HepG2 (cell line): ENCODE measurements around the gene LRIG3. TPM values are rescaled to one million over a fixed set of nuclear protein-coding genes. Genes with fewer than 3 reads are reported as not detected.

ENCODE experiments used
- ATAC-seq: fragments of 200-7000 bp; cut with Tn5 transposase; 3 replicates; pipeline ENCODE4 v1.9.1; 2020; ENCODE audit warnings: mild to moderate bottlenecking, moderate library complexity
- BruUV-seq: library from RNA; stranded (reverse); fragments of 400-500 nt; replicated peaks from 2 replicates; lab custom pipeline; 2021; lab: Mats Ljungman, UMichigan
- CTCF ChIA-PET: fragments of 300-600 bp; formaldehyde crosslinking; extraction: SDS; loops from one replicate; lab custom pipeline; 2021; ENCODE audit warnings: low total read pairs, inconsistent platforms, low intra/inter-chr PET ratio; lab: Yijun Ruan, JAX
- POLR2A ChIA-PET: fragments of 350-600 bp; sonication (Branson Sonifier 250); formaldehyde crosslinking; loops from one replicate; lab custom pipeline; 2020; ENCODE audit warnings: antibody characterized with exemption, inconsistent platforms; lab: Yijun Ruan, JAX
- DNase-seq: peaks from one replicate; pipeline ENCODE4 v3.0.0-alpha.2; 2015; ENCODE audit warnings: low spot score
- FAIRE-seq: peaks from 3 replicates; lab custom pipeline; 2011; peaks lifted over from hg19 to GRCh38; lab: Jason Lieb, UNC
- H2AFZ ChIP-seq: one replicate; pipeline ENCODE4 v1.6.1; 2011; ENCODE audit warnings: low read length, inconsistent platforms
- H3K27ac ChIP-seq: fragments of 300-600 bp; 3 replicates; pipeline ENCODE4 v1.8.0; 2011; ENCODE audit warnings: mixed run types, mild to moderate bottlenecking, mixed read lengths, low read length, inconsistent platforms; ENCODE audit not compliant: insufficient read depth; ENCODE audit errors: extremely low read length
- H3K27me3 ChIP-seq, 2 experiments: fragments of 200-600 bp in 1 of 2; 2 replicates in 1 of 2; 3 replicates in 1 of 2; pipeline versions ENCODE4 v1.6.0 to v1.8.0; 2011; ENCODE audit warnings: low read length in 2 of 2, mild to moderate bottlenecking in 2 of 2, moderate library complexity in 2 of 2, inconsistent platforms in 1 of 2; ENCODE audit not compliant: insufficient read depth in 2 of 2, control insufficient read depth in 1 of 2
- H3K36me3 ChIP-seq, 2 experiments: fragments of 200-600 bp in 1 of 2; replicated peaks in 1 of 2; 2 replicates in 1 of 2; 3 replicates in 1 of 2; pipeline versions ENCODE4 v1.5.1 to v1.8.0; 2011; ENCODE audit warnings: low read length in 2 of 2, inconsistent platforms in 1 of 2; ENCODE audit not compliant: insufficient read depth in 2 of 2, control insufficient read depth in 1 of 2
- H3K4me1 ChIP-seq: 2 replicates; pipeline ENCODE4 v1.5.1; 2012; ENCODE audit warnings: low read length, inconsistent platforms; ENCODE audit not compliant: insufficient read depth
- H3K4me2 ChIP-seq: 2 replicates; pipeline ENCODE4 v1.6.0; 2011; ENCODE audit warnings: low read depth, low read length, inconsistent platforms
- H3K4me3 ChIP-seq, 3 experiments: fragments of 200-600 bp in 1 of 3; sonication (generic), shearing (Covaris generic) in 1 of 3; replicated peaks in 1 of 3; 2 replicates each; pipeline ENCODE4 v1.5.1; 2011 to 2016; ENCODE audit warnings: low read length in 3 of 3, inconsistent platforms in 2 of 3, low read depth in 2 of 3, mild to moderate bottlenecking in 2 of 3, control low read depth in 1 of 3, mixed read lengths in 1 of 3; ENCODE audit not compliant: insufficient read depth in 1 of 3
- H3K79me2 ChIP-seq: one replicate; pipeline ENCODE4 v1.6.1; 2011; ENCODE audit warnings: low read length, inconsistent platforms; ENCODE audit not compliant: insufficient read depth
- H3K9ac ChIP-seq: 2 replicates; pipeline ENCODE4 v1.6.0; 2011; ENCODE audit warnings: mild to moderate bottlenecking, low read depth, low read length, inconsistent platforms; ENCODE audit not compliant: insufficient read depth
- H3K9me3 ChIP-seq: 2 replicates; pipeline ENCODE4 v1.5.1; 2012; ENCODE audit warnings: mild to moderate bottlenecking, low read length
- H4K20me1 ChIP-seq: 2 replicates; pipeline ENCODE4 v1.6.0; 2011; ENCODE audit warnings: inconsistent platforms, mild to moderate bottlenecking, low read length, moderate library complexity; ENCODE audit not compliant: insufficient read depth
- NKX3-1 ChIP-seq: sonication (generic); formaldehyde crosslinking; IDR thresholded peaks from 2 replicates; pipeline ENCODE4 v1.5.0; 2020; ENCODE audit warnings: missing genetic modification reagents
- SKI ChIP-seq: fragments of 450-650 bp; IDR thresholded peaks from one replicate; pipeline ENCODE4 v1.6.1; 2018; ENCODE audit warnings: mild to moderate bottlenecking; ENCODE audit not compliant: partially characterized antibody
- SRY ChIP-seq: sonication (generic); formaldehyde crosslinking; IDR thresholded peaks from 2 replicates; pipeline ENCODE4 v1.8.0; 2022; ENCODE audit warnings: mild to moderate bottlenecking, missing genetic modification reagents
- WGBS: methylation state at CpG from one replicate; pipeline ENCODE4 v1.1.6; 2017; ENCODE audit warnings: low lambda C conversion rate; 5-methylcytosine and 5-hydroxymethylcytosine counted together
- in situ Hi-C: cut with HindIII; loops from 2 replicates; pipeline ENCODE4 v1.10.0; 2017; ENCODE audit warnings: low pct_unique_long_range_greater_than_20kb; ENCODE audit not compliant: extremely low pct_ligation_motif_present
- intact Hi-C: fragments of 100-400 bp; cut with micrococcal nuclease; formaldehyde crosslinking; loops from one replicate; pipeline ENCODE4 v1.10.0; 2022; ENCODE audit not compliant: unreplicated experiment
- polyA plus RNA-seq, 8 experiments: library from polyadenylated mRNA; depleted of rRNA in 3 of 8; stranded (reverse) in 7 of 8; unstranded in 1 of 8; fragments of >200 nt; fragmentation: Illumina TruSeq in 4 of 8; extraction: Trizol in 4 of 8; gene quantifications; 2 replicates each; pipeline versions ENCODE4 v1.2.1 to v1.2.3, GENCODE V29; 2011 to 2016; ENCODE audit warnings: low read depth in 4 of 8, missing spikeins in 1 of 8, mixed read lengths in 1 of 8; ENCODE audit not compliant: insufficient read depth in 1 of 8
- total RNA-seq, 5 experiments: library from RNA; depleted of rRNA; stranded (reverse); fragments of >200 nt; fragmentation: Illumina TruSeq; extraction: Trizol; gene quantifications; 2 replicates each; pipeline ENCODE4 v1.2.3, GENCODE V29; 2016; ENCODE audit warnings: low read depth in 1 of 5
- TF ChIP-seq, protein P1 (sequence below): sonication (generic); formaldehyde crosslinking; IDR thresholded peaks from 2 replicates; pipeline ENCODE4 v1.4.0; 2020; ENCODE audit warnings: missing genetic modification reagents, borderline replicate concordance
- TF ChIP-seq, protein P2 (sequence below): sonication (generic); formaldehyde crosslinking; IDR thresholded peaks from 2 replicates; pipeline ENCODE4 v1.4.0; 2020; ENCODE audit warnings: missing genetic modification reagents

The LRIG3 gene
- total and polyA plus RNA-seq, 2 of the 13 experiments (the other 11 are each of a cell fraction or from before 2014, with no cell fraction given): 7.7 to 17.4 TPM

DNA sequence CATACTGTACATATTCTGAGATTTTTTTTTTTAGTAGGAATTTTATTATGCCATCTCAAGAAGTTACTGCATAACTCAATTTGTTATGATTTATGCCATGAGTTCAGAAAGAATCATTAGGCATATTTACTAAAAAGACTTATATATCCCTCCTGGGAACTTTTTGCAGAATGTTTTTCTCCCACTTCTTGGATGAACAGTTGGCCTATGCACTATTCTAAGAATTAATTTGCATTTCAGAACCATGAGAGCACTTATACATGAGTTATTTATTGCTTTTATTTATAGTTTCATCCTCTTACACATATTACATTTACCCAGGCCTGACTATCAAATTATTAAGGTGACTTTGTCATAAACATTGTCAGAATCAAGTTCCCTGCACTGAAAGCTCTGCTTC is 6.3 kb upstream of the LRIG3 start (continued):
- TF ChIP-seq, protein P1, sequence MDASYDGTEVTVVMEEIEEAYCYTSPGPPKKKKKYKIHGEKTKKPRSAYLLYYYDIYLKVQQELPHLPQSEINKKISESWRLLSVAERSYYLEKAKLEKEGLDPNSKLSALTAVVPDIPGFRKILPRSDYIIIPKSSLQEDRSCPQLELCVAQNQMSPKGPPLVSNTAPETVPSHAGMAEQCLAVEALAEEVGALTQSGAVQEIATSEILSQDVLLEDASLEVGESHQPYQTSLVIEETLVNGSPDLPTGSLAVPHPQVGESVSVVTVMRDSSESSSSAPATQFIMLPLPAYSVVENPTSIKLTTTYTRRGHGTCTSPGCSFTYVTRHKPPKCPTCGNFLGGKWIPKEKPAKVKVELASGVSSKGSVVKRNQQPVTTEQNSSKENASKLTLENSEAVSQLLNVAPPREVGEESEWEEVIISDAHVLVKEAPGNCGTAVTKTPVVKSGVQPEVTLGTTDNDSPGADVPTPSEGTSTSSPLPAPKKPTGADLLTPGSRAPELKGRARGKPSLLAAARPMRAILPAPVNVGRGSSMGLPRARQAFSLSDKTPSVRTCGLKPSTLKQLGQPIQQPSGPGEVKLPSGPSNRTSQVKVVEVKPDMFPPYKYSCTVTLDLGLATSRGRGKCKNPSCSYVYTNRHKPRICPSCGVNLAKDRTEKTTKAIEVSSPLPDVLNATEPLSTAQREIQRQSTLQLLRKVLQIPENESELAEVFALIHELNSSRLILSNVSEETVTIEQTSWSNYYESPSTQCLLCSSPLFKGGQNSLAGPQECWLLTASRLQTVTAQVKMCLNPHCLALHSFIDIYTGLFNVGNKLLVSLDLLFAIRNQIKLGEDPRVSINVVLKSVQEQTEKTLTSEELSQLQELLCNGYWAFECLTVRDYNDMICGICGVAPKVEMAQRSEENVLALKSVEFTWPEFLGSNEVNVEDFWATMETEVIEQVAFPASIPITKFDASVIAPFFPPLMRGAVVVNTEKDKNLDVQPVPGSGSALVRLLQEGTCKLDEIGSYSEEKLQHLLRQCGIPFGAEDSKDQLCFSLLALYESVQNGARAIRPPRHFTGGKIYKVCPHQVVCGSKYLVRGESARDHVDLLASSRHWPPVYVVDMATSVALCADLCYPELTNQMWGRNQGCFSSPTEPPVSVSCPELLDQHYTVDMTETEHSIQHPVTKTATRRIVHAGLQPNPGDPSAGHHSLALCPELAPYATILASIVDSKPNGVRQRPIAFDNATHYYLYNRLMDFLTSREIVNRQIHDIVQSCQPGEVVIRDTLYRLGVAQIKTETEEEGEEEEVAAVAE (CRISPR knock-in tag): no peak
- TF ChIP-seq SRY (no peak), NKX3-1 (CRISPR knock-in tag) (no peak)
- TF ChIP-seq, all 625 proteins: peak for 0

GRCh38 chr12:58925751-58926150 is 5.4 kb upstream of the LRIG3 start:
- Histone ChIP-seq H3K27me3 (no peaks in the 10 kb centered on the region), H3K4me2 (no peak overlapping the region), H3K9ac (no peak overlapping the region), H3K79me2 (no peaks in the 10 kb centered on the region), H2AFZ (no peak overlapping the region), H3K4me3 (no peak overlapping the region), H3K4me1 (peaks cover 8% of the 10 kb centered on the region; the same call in 1 of the 2 replicates), H3K27ac (no peak overlapping the region), H3K36me3 (no peaks in the 10 kb centered on the region), H3K9me3 (no peaks in the 10 kb centered on the region), H4K20me1 (no peaks in the 10 kb centered on the region)
- no peak for DNase-seq
- ATAC-seq: no peak
- FAIRE-seq: no peak
- 44% methylated on average over 2 of the region's 2 CpGs for WGBS
- CTCF ChIA-PET: no interaction called here
- in situ Hi-C loops: no loop called here
- TF ChIP-seq, protein P2, sequence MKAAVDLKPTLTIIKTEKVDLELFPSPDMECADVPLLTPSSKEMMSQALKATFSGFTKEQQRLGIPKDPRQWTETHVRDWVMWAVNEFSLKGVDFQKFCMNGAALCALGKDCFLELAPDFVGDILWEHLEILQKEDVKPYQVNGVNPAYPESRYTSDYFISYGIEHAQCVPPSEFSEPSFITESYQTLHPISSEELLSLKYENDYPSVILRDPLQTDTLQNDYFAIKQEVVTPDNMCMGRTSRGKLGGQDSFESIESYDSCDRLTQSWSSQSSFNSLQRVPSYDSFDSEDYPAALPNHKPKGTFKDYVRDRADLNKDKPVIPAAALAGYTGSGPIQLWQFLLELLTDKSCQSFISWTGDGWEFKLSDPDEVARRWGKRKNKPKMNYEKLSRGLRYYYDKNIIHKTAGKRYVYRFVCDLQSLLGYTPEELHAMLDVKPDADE (CRISPR knock-in tag): no peak
- no peak for TF ChIP-seq SKI
- POLR2A ChIA-PET: no interaction called here
- no TSS peak for BruUV-seq
- intact Hi-C loops: loop anchor here (10.0 kb wide), 1 partner anchor 241 kb away; no protein-coding TSS in a partner anchor
